ENCODE data around the gene CD1B. TPM values are rescaled to one million over a fixed set of nuclear protein-coding genes. Genes with fewer than 3 reads are reported as not detected.

The CD1B gene
- total and polyA plus RNA-seq, 9 of the 15 experiments (the other 6 are each of a cell fraction or from before 2014, with no cell fraction given), result not detected

GRCh38 chr1:158333405-158334155, 2.2 kb upstream of the CD1B start:
- DNase-seq (ENCODE audit: extremely low read depth in 1 of 4, low spot score in 3 of 4), result no peak
- Histone ChIP-seq H3K27ac (ENCODE audit: extremely low read depth, low read depth, low read length) (no peak overlapping the region), H3K9me1 (ENCODE audit: control insufficient read depth, insufficient read depth, low read length) (no peaks in the 10 kb centered on the region), H3K27me3 (ENCODE audit: control insufficient read depth in 2 of 2, insufficient read depth in 2 of 2, low read length in 2 of 2) (no peaks in the 10 kb centered on the region), H3K4me3 (no peak overlapping the region), H3K4me1 (replicated peaks in 1 of 2; ENCODE audit: control insufficient read depth in 2 of 2, insufficient read depth in 2 of 2, low read length in 2 of 2) (no peaks in the 10 kb centered on the region; a peak in 1 of 5 replicates), H3K4me2 (ENCODE audit: insufficient read depth, low read length) (no peak overlapping the region), H3K36me3 (ENCODE audit: control insufficient read depth, insufficient read depth, low read length) (no peaks in the 10 kb centered on the region), H4K20me1 (replicated peaks; ENCODE audit: control insufficient read depth, insufficient read depth, low read length) (no peaks in the 10 kb centered on the region), H3K79me2 (ENCODE audit: control insufficient read depth, insufficient read depth, low read length) (no peaks in the 10 kb centered on the region), H3K9ac (ENCODE audit: insufficient read depth in 1 of 2, low read depth in 2 of 2, low read length in 2 of 2) (no peak overlapping the region), H2AFZ (ENCODE audit: low read depth, low read length) (no peak overlapping the region), H3K9me3 (replicated peaks; ENCODE audit: control insufficient read depth, insufficient read depth, low read depth, low read length) (no peaks in the 10 kb centered on the region)
- no peak for FAIRE-seq
- in situ Hi-C loops (cut with MboI), result no loop called here
- ATAC-seq, result no peak
- POLR2A ChIA-PET, result no interaction called here
- no TSS peak for BruUV-seq (replicated peaks)
- CTCF ChIA-PET (ENCODE audit: low intra/inter-chr PET ratio), result interaction anchor here (0.7 kb wide), 1 partner anchor 140 kb away, joined by 3 read pairs; no protein-coding TSS in a partner anchor
- under 1% methylated on average over 8 of the region's 8 CpGs for WGBS (ENCODE audit: insufficient coverage, low coverage, missing lambda C conversion rate)
- TF ChIP-seq POU5F1 (IDR thresholded peaks at IDR 0.05; ENCODE audit: borderline replicate concordance, low read depth, low read length, partially characterized antibody) (no peak), GTF2A2 (tag; IDR thresholded peaks at IDR 0.05) (no peak), CBX8 (IDR thresholded peaks at IDR 0.05; ENCODE audit: borderline replicate concordance, extremely low read depth, low read depth, low read length, poor library complexity, severe bottlenecking) (no peak), ZMIZ1 (IDR thresholded peaks at IDR 0.05; ENCODE audit: low read depth in 2 of 2, low read length in 2 of 2) (no peak), ZNF197 (CRISPR knock-in tag; IDR thresholded peaks at IDR 0.05; ENCODE audit: low read depth) (no peak), ESRRB (CRISPR knock-in tag; IDR thresholded peaks at IDR 0.05; ENCODE audit: borderline replicate concordance) (no peak), ZNF124 (CRISPR knock-in tag; IDR thresholded peaks at IDR 0.05) (no peak), ZNF75A (CRISPR knock-in tag; IDR thresholded peaks at IDR 0.05) (no peak), ZNF175 (CRISPR knock-in tag; IDR thresholded peaks at IDR 0.05; ENCODE audit: low read depth) (no peak), RBM25 (IDR thresholded peaks at IDR 0.05; ENCODE audit: low read depth, low read length, severe bottlenecking) (no peak), HDAC3 (IDR thresholded peaks at IDR 0.05; ENCODE audit: borderline replicate concordance, partially characterized antibody) (no peak), HIVEP1 (CRISPR knock-in tag; IDR thresholded peaks at IDR 0.05) (no peak), RBFOX2 (IDR thresholded peaks at IDR 0.05; ENCODE audit: low read depth, low read length) (no peak)
- intact Hi-C loops (cut with micrococcal nuclease), result no loop called here

Measured in K562 (cell line).